Measurements from ENCODE around the gene VSIG10L2.
A peak's percentile ranks its signal among the peaks of the same experiment; 100 is the strongest.

Gene VSIG10L2

GRCh38 chr11:125987066-125987641 is 41.3 kb downstream of the VSIG10L2 start:
- Histone ChIP-seq H2AFZ (ENCODE audit: low read depth, low read length) (no peak overlapping the region), H3K9me3 (ENCODE audit: control insufficient read depth, low read length) (no peaks in the 10 kb centered on the region), H3K27me3 (ENCODE audit: control insufficient read depth in 1 of 2, insufficient read depth in 1 of 2, low read length in 2 of 2) (peaks cover 0 to 3% of the 10 kb centered on the region in 2 experiments), H3K4ac (ENCODE audit: low read depth in 1 of 2, low read length in 2 of 2) (no peak overlapping the region), H2BK5ac (ENCODE audit: low read depth, low read length, poor library complexity, severe bottlenecking) (no peak overlapping the region), H3K14ac (ENCODE audit: low read length in 2 of 2) (no peak overlapping the region), H3K9ac (ENCODE audit: low read length) (no peak overlapping the region), H3K4me3 (ENCODE audit: insufficient read depth in 1 of 2, low read depth in 1 of 2, low read length in 2 of 2) (no peak overlapping the region), H3K18ac (ENCODE audit: low read depth in 1 of 2, low read length in 2 of 2) (no peak overlapping the region), H2AK5ac (ENCODE audit: low read length, severe bottlenecking) (no peak overlapping the region), H2BK15ac (ENCODE audit: low read depth, poor library complexity, severe bottlenecking) (no peak overlapping the region), H3K4me1 (ENCODE audit: control insufficient read depth, insufficient read depth, low read depth, low read length) (peaks cover 5% of the 10 kb centered on the region), H2BK12ac (ENCODE audit: low read length in 2 of 2) (no peak overlapping the region), H4K91ac (ENCODE audit: low read length) (no peak overlapping the region), H3K36me3 (ENCODE audit: control insufficient read depth in 1 of 2, insufficient read depth in 2 of 2, low read depth in 1 of 2, low read length in 2 of 2) (peaks cover 0 to 88% of the 10 kb centered on the region in 2 experiments), H3K27ac (ENCODE audit: low read length, poor library complexity, severe bottlenecking) (no peak overlapping the region), H3K4me2 (ENCODE audit: low read length, poor library complexity, severe bottlenecking) (no peak overlapping the region), H3K79me1 (replicated peaks; ENCODE audit: low read length, poor library complexity, severe bottlenecking) (no peaks in the 10 kb centered on the region), H3K23ac (ENCODE audit: low read length in 2 of 2) (no peak overlapping the region), H4K8ac (ENCODE audit: low read length) (no peak overlapping the region), H2BK120ac (ENCODE audit: low read depth, low read length) (no peak overlapping the region)
- no peak for DNase-seq
- 65% methylated on average over 3 of the region's 5 CpGs for WGBS

GRCh38 chr11:125990244-125990643 is 44.4 kb downstream of the VSIG10L2 start:
- H2BK12ac ChIP-seq (ENCODE audit: low read length in 2 of 2), result no peak overlapping the region
- H3K4ac ChIP-seq (ENCODE audit: low read depth in 1 of 2, low read length in 2 of 2), result no peak overlapping the region
- no peak overlapping the region for H2AFZ ChIP-seq (ENCODE audit: low read depth, low read length)
- WGBS, result 93% methylated on average over 3 of the region's 3 CpGs
- H3K14ac ChIP-seq (ENCODE audit: low read length in 2 of 2), result no peak overlapping the region
- H4K8ac ChIP-seq (ENCODE audit: low read length), result no peak overlapping the region
- peaks cover 0 to 88% of the 10 kb centered on the region in 2 experiments for H3K36me3 ChIP-seq (ENCODE audit: control insufficient read depth in 1 of 2, insufficient read depth in 2 of 2, low read depth in 1 of 2, low read length in 2 of 2)
- no peak overlapping the region for H3K27ac ChIP-seq (ENCODE audit: low read length, poor library complexity, severe bottlenecking)
- no peak overlapping the region for H3K4me3 ChIP-seq (ENCODE audit: insufficient read depth in 1 of 2, low read depth in 1 of 2, low read length in 2 of 2)
- no peaks in the 10 kb centered on the region for H3K79me1 ChIP-seq (replicated peaks; ENCODE audit: low read length, poor library complexity, severe bottlenecking)
- no peak overlapping the region for H3K23ac ChIP-seq (ENCODE audit: low read length in 2 of 2)
- no peak overlapping the region for H2BK5ac ChIP-seq (ENCODE audit: low read depth, low read length, poor library complexity, severe bottlenecking)
- no peak overlapping the region for H3K4me2 ChIP-seq (ENCODE audit: low read length, poor library complexity, severe bottlenecking)
- no peak overlapping the region for H2BK15ac ChIP-seq (ENCODE audit: low read depth, poor library complexity, severe bottlenecking)
- no peak overlapping the region for H2BK120ac ChIP-seq (ENCODE audit: low read depth, low read length)
- peak; percentile 11 for DNase-seq
- H3K9ac ChIP-seq (ENCODE audit: low read length), result peak overlapping the region; percentile 58
- no peak overlapping the region for H3K18ac ChIP-seq (ENCODE audit: low read depth in 1 of 2, low read length in 2 of 2)
- peaks cover 0 to 3% of the 10 kb centered on the region in 2 experiments for H3K27me3 ChIP-seq (ENCODE audit: control insufficient read depth in 1 of 2, insufficient read depth in 1 of 2, low read length in 2 of 2)
- H3K9me3 ChIP-seq (ENCODE audit: control insufficient read depth, low read length), result no peaks in the 10 kb centered on the region
- no peak overlapping the region for H4K91ac ChIP-seq (ENCODE audit: low read length)
- H3K4me1 ChIP-seq (ENCODE audit: control insufficient read depth, insufficient read depth, low read depth, low read length), result no peaks in the 10 kb centered on the region
- H2AK5ac ChIP-seq (ENCODE audit: low read length, severe bottlenecking), result no peak overlapping the region

- Histone ChIP-seq H3K4me1 (ENCODE audit: control insufficient read depth, insufficient read depth, low read depth, low read length) (no peaks in the 10 kb centered on the region), H2AFZ (ENCODE audit: low read depth, low read length) (no peak overlapping the region), H3K9ac (ENCODE audit: low read length) (no peak overlapping the region), H3K4me3 (ENCODE audit: insufficient read depth in 1 of 2, low read depth in 1 of 2, low read length in 2 of 2) (no peak overlapping the region), H2BK15ac (ENCODE audit: low read depth, poor library complexity, severe bottlenecking) (no peak overlapping the region), H4K8ac (ENCODE audit: low read length) (no peak overlapping the region), H3K4me2 (ENCODE audit: low read length, poor library complexity, severe bottlenecking) (no peak overlapping the region), H2BK12ac (ENCODE audit: low read length in 2 of 2) (no peak overlapping the region), H3K27me3 (ENCODE audit: control insufficient read depth in 1 of 2, insufficient read depth in 1 of 2, low read length in 2 of 2) (peaks cover 0 to 3% of the 10 kb centered on the region in 2 experiments), H2AK5ac (ENCODE audit: low read length, severe bottlenecking) (no peak overlapping the region), H3K36me3 (ENCODE audit: control insufficient read depth in 1 of 2, insufficient read depth in 2 of 2, low read depth in 1 of 2, low read length in 2 of 2) (peaks cover 0 to 86% of the 10 kb centered on the region in 2 experiments), H2BK120ac (ENCODE audit: low read depth, low read length) (no peak overlapping the region), H3K27ac (ENCODE audit: low read length, poor library complexity, severe bottlenecking) (no peak overlapping the region), H4K91ac (ENCODE audit: low read length) (no peak overlapping the region), H3K4ac (ENCODE audit: low read depth in 1 of 2, low read length in 2 of 2) (no peak overlapping the region), H3K14ac (ENCODE audit: low read length in 2 of 2) (no peak overlapping the region), H3K79me1 (replicated peaks; ENCODE audit: low read length, poor library complexity, severe bottlenecking) (no peaks in the 10 kb centered on the region), H3K18ac (ENCODE audit: low read depth in 1 of 2, low read length in 2 of 2) (no peak overlapping the region), H3K23ac (ENCODE audit: low read length in 2 of 2) (no peak overlapping the region), H2BK5ac (ENCODE audit: low read depth, low read length, poor library complexity, severe bottlenecking) (no peak overlapping the region), H3K9me3 (ENCODE audit: control insufficient read depth, low read length) (no peaks in the 10 kb centered on the region)
- DNase-seq, result no peak
- WGBS, result 90% methylated on average over 6 of the region's 7 CpGs
These were observed 47.0 kb downstream of the VSIG10L2 start for GRCh38 chr11:125992893-125993292.

DNA sequence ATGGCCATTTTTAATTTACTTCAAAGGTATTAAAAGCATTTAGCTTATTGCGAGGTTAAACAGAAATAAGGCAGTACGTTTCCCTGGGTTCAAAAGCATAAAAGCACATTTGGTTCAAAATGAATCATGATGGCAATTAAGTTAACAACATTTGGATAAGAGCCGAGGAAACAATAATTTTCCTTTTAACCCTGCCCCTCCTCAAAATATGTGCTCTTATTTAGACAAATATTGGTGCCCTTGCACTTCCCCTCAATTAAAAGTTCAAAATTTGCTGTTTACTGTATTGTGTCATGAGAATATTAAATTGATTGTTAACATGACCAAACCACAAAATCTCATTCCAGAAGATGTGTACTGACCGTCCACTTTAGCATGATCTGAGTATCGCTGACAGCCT is 48.7 kb downstream of the VSIG10L2 start:
- H3K79me1 ChIP-seq (replicated peaks; ENCODE audit: low read length, poor library complexity, severe bottlenecking), result no peaks in the 10 kb centered on the region

More for the DNA sequence above, 48.7 kb downstream of the VSIG10L2 start:
- Histone ChIP-seq H3K9me3 (ENCODE audit: control insufficient read depth, low read length) (no peaks in the 10 kb centered on the region), H2AK5ac (ENCODE audit: low read length, severe bottlenecking) (no peak overlapping the region), H3K4me1 (ENCODE audit: control insufficient read depth, insufficient read depth, low read depth, low read length) (no peaks in the 10 kb centered on the region), H2BK120ac (ENCODE audit: low read depth, low read length) (no peak overlapping the region), H3K14ac (ENCODE audit: low read length in 2 of 2) (no peak overlapping the region), H4K91ac (ENCODE audit: low read length) (no peak overlapping the region), H3K9ac (ENCODE audit: low read length) (no peak overlapping the region), H3K4me2 (ENCODE audit: low read length, poor library complexity, severe bottlenecking) (no peak overlapping the region), H3K18ac (ENCODE audit: low read depth in 1 of 2, low read length in 2 of 2) (no peak overlapping the region), H2BK15ac (ENCODE audit: low read depth, poor library complexity, severe bottlenecking) (no peak overlapping the region), H2BK12ac (ENCODE audit: low read length in 2 of 2) (no peak overlapping the region), H3K23ac (ENCODE audit: low read length in 2 of 2) (no peak overlapping the region), H3K27ac (ENCODE audit: low read length, poor library complexity, severe bottlenecking) (no peak overlapping the region), H3K36me3 (ENCODE audit: control insufficient read depth in 1 of 2, insufficient read depth in 2 of 2, low read depth in 1 of 2, low read length in 2 of 2) (peaks cover 0 to 85% of the 10 kb centered on the region in 2 experiments), H3K4ac (ENCODE audit: low read depth in 1 of 2, low read length in 2 of 2) (no peak overlapping the region), H2AFZ (ENCODE audit: low read depth, low read length) (no peak overlapping the region), H2BK5ac (ENCODE audit: low read depth, low read length, poor library complexity, severe bottlenecking) (no peak overlapping the region), H3K27me3 (ENCODE audit: control insufficient read depth in 1 of 2, insufficient read depth in 1 of 2, low read length in 2 of 2) (no peaks in the 10 kb centered on the region), H3K4me3 (ENCODE audit: insufficient read depth in 1 of 2, low read depth in 1 of 2, low read length in 2 of 2) (no peak overlapping the region), H4K8ac (ENCODE audit: low read length) (no peak overlapping the region)
- no peak for DNase-seq
- WGBS, result 94% methylated on average over 5 of the region's 5 CpGs
